HG03432 (cell line): Measurements from ENCODE around the gene ZNF607.

ENCODE experiments used
- ATAC-seq: cut with Tn5 transposase; IDR thresholded peaks from one replicate; pipeline ENCODE4 v1.9.1; 2021; ENCODE audit warnings: mild to moderate bottlenecking, moderate library complexity; ENCODE audit not compliant: unreplicated experiment

ZNF607 gene

DNA sequence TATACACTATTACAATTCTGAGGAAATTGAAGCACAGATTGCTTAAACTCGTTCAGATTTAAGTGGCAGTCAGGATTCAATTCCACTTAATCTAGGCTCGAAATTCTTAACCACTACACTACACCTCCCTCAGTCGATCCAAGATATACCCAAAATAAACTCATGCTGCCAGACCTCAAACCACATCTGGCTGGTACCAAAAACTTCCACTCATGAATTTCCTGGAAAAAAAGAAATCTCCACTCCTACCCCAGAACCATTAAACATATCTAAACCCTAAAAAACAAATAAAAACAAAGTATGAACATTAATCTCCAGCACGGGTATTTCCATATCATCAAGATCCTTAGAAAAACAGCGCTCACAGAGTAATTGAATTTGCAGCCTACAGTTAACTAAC lies 65.4 kb downstream of the ZNF607 start:
- ATAC-seq, result no peak
